Measurements from ENCODE around the gene ZMYND19.

GRCh38 chr9:137612741-137613142 lies 22.4 kb upstream of the ZMYND19 start:
- TF ChIP-seq CTCF (IDR thresholded peaks at IDR 0.05; ENCODE audit: low read depth, low read length, poor library complexity, severe bottlenecking) = no peak
- no peak for TF ChIP-seq EZH2phosphoT487 (IDR thresholded peaks at IDR 0.05; ENCODE audit: borderline replicate concordance, low read length)
